Cardiac fibroblast (primary cell): ENCODE results near the gene RAB26.
"Not testable (repeated sequence)": the region's sequence is repeated elsewhere in the genome, so short reads cannot be mapped to it uniquely, and the experiment has no call there.

Source experiments
- DNase-seq, 2 donors: peaks; one replicate each; pipeline versions ENCODE4 v3.0.0 to v3.0.0-alpha.2; 2010; ENCODE audit warnings: low read depth in 2 of 2
- H3K4me3 ChIP-seq, 2 donors: replicated peaks in 1 of 2; 1 replicate in 1 of 2; 2 replicates in 1 of 2; pipeline ENCODE4 v1.5.1; 2011; ENCODE audit warnings: low read depth in 2 of 2, low read length in 2 of 2, mild to moderate bottlenecking in 2 of 2, moderate library complexity in 1 of 2
- TF ChIP-seq, protein P1 (sequence below): IDR thresholded peaks from one replicate; pipeline ENCODE4 v1.5.1; 2011; ENCODE audit warnings: low read depth, mild to moderate bottlenecking, low read length, inconsistent platforms

RAB26 gene

DNA sequence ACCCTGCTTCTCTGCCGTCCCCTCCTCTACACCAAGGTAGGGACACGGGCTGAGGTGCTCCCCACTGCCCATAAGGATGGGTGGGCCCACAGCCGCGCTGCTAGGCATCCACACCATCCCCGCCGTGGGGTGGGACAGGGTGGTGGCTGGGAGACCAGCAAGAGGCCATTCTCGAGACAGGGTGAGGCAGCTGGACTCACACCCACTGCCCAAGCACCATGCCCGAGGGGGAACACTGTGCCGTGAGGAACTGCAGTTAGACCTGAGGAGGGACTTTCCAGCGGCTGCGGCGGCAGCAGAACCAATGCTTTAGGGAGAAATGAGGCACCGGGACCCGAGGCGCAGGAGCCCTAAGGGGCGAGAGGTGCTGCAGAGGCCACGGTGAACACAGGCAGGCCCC is 26.0 kb upstream of the RAB26 start:
- TF ChIP-seq, protein P1, sequence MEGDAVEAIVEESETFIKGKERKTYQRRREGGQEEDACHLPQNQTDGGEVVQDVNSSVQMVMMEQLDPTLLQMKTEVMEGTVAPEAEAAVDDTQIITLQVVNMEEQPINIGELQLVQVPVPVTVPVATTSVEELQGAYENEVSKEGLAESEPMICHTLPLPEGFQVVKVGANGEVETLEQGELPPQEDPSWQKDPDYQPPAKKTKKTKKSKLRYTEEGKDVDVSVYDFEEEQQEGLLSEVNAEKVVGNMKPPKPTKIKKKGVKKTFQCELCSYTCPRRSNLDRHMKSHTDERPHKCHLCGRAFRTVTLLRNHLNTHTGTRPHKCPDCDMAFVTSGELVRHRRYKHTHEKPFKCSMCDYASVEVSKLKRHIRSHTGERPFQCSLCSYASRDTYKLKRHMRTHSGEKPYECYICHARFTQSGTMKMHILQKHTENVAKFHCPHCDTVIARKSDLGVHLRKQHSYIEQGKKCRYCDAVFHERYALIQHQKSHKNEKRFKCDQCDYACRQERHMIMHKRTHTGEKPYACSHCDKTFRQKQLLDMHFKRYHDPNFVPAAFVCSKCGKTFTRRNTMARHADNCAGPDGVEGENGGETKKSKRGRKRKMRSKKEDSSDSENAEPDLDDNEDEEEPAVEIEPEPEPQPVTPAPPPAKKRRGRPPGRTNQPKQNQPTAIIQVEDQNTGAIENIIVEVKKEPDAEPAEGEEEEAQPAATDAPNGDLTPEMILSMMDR, result no peak
- DNase-seq, result no peak
- H3K4me3 ChIP-seq, result no peak overlapping the region

DNA sequence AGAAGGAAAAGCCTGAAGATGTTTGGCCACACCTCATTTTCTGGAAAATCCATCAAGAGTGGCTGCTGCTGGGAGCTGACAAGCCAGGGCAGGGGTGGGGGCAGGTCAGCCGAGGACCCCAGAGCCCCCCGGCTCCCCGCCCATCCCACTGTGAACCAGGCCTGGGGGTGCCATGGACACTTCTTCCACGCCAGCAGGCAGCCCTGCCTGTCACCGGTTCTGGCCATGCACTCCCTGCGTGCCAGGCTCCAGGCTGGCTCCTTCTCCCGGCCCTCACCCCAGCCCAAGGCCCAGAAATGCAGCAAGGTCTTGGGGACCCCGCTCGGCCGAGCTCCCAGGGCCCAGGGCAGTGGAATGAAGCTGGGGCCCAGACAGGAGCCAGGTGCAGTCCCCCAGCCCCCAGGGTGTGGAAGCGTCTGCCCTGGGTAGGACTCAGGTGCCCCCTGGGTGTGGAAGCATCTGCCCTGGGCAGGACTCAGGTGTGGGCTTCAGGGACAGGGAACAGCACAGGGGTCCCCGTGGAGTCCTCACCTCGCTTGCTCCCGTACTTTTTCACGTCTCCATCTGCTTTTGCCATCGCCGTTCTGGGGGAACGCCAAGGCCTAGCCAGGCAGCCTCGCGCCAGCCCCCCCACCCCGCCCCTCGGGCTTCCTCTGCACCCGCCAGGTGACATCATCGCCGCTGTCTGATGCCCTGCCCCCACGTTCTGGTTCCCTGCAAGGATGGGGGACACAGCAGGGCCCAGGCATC is 25.3 kb upstream of the RAB26 start:
- not testable (repeated sequence) for DNase-seq, H3K4me3 ChIP-seq

DNA sequence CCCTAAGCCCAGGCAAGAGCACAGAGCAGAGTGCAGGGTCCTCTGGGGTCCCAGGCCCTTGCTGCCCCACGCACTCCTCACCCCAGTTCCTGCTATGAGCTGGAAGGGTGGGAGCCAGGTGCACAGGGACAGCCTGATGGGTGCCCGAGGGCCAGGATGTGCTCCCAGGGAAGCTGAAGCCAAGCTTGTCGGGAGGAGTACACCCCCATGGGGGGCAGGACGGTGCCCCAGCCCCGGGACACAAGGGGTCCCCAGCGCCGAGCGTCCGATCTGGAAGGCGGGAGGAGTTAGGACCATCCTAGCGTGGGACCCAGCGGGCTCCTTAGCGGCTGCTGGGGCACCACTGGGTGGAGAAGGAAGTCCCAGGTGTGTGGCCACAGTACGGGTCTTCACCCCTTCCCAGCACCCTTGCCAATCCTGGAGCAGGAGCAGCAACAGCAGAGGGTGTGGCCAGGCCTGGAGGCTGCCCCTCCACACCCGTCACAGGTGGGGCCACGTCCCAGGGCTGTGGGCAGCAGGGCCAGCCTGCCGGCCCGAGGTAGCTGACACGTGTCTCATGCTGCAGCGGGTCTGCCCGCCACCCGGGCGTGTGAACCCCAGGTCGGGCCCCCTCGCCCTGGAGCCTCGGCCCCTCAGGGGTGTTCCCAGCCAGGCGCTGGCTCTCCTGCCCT is 24.6 kb upstream of the RAB26 start:
- not testable (repeated sequence) for DNase-seq, H3K4me3 ChIP-seq

DNA sequence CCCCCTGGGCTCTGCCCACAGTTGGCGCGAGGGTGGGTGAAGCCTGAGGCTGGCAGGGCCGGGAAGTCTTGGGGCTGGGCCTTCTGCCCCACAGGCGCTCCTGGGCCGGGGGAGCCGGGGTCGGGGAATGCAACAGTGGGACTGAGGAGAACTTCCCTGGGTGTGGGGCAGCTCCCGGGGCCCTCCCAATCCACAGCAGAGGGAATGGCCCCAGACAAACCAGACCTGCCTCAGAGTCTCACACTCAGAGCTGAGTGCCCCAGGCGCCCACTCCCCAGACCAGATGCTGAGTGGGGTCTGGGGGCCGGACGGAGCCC is 24.1 kb upstream of the RAB26 start:
- not testable (repeated sequence) for DNase-seq

DNA sequence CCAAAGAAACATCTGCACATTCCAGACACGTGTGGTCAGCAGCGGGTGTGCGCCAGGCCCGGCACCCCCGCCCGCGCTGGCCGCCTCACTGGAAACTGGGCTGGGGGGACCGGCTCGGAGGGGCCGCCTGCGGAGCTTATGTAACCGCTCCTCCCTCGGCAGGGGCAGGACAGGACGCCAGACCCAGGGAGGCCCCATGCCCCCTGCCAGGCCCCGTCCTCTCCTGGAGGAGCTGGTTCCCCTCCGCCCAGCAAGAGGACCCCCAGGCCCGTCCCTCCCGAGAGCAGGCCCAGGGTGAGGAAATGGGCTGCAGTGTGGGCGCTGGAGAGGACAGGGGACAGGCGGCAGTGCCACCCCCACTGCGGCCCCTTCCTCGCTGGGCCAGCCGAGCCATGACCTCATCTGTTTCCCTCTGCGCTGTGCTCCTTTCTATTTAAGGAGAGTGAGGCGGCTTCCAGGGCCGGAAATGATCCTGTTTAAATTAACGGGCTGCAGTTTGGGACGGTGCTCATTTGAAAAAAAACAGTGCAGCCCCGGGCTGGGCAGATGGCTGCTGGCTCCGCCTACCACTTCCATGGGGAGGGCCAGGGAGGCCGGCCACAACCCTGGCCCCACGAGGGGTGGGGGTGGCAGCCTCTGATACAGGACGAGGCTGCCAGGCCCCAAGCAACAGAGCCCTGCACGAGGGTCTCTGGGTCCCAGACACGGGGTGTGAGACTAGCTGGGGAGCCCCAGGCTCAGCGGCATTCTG is 23.6 kb upstream of the RAB26 start:
- H3K4me3 ChIP-seq, result peak overlapping the region; percentile 15 to 43

More for the DNA sequence above, 24.1 kb upstream of the RAB26 start:
- H3K4me3 ChIP-seq, result peak overlapping the region in 1 of 2 donors; percentile 43

DNA sequence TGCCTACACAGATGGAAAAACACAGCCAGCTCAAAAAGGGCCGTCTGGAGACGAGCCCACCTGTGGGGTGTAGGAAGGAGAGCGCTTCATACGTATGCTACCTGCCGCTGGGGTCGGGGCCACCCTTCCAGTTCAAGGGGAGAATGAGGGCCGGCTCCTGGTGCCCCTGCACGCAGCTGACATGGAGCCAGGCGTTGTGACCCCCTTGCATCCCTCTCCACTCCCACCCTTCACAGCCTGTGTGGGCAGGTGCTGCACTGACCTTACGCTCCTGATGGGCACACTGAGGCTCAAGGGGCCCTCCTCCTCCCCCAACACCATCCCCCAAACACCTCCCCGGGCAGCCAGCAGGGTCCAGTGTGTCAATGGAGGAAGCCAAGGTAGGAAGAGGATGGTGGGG is 22.8 kb upstream of the RAB26 start:
- H3K4me3 ChIP-seq, result peak overlapping the region in 1 of 2 donors; percentile 43
- not testable (repeated sequence) for DNase-seq

More for the DNA sequence above, 23.6 kb upstream of the RAB26 start:
- peak; percentile 76 to 86 for DNase-seq

DNA sequence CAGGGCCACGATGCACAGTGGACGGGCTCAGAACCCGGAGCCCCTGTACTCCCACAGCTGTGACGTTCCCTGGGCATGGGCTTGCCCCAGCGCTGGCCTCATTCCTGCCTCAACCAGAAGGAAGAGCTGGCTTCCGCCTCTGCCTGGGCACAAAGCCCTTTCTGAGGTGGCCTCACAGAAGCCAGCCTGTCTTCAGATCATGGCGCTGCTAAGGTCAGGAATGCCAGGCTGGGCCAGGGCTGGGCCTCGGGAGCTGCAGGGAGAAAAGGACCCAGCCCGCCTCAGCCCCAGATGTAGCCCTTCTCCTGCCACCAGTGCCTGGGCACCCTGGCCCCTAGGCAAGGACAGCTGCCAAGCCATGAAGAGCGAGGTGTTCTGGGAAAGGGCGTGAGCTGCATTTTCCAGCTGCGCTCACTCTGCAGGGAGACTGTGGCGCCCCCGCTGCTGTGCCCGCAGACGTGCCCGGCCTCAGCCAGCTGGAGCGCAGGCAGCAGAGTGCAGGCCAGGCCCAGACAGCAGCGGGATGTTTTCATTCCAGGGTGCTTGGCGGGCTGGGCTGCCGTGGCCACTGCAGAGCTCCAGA is 22.2 kb upstream of the RAB26 start:
- not testable (repeated sequence) for H3K4me3 ChIP-seq
- DNase-seq, result peak in 1 of 2 donors; percentile 5

DNA sequence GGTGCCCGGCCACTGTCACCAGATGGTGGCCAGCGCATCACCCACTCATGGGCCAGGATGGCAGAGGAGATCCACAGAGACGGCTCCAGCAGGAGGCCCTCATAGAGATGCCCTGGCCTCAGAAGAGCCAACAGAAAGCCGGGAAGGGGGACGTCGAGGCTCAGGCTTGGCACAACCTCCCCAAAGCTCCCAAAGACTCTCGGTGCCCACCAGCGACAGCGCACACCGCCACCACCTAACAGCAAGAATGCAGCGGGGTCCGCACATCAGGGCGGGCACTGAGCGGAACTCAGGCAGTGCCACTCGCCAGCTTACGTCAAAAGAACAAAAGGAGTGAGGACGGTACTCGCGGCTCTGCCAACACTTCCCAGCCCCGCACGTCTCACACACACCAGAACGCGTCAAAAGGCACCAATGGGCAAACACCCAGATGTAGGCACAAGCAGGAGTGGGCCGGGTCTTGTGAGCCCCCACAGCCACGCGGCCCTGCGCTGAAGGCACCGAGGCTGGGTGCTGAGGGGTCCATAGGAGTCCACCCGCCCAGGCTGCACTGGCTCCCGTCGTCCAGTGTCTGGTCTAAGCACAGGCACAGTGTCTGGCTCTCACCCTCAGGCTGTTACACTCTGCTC is 21.4 kb upstream of the RAB26 start:
- not testable (repeated sequence) for H3K4me3 ChIP-seq

DNA sequence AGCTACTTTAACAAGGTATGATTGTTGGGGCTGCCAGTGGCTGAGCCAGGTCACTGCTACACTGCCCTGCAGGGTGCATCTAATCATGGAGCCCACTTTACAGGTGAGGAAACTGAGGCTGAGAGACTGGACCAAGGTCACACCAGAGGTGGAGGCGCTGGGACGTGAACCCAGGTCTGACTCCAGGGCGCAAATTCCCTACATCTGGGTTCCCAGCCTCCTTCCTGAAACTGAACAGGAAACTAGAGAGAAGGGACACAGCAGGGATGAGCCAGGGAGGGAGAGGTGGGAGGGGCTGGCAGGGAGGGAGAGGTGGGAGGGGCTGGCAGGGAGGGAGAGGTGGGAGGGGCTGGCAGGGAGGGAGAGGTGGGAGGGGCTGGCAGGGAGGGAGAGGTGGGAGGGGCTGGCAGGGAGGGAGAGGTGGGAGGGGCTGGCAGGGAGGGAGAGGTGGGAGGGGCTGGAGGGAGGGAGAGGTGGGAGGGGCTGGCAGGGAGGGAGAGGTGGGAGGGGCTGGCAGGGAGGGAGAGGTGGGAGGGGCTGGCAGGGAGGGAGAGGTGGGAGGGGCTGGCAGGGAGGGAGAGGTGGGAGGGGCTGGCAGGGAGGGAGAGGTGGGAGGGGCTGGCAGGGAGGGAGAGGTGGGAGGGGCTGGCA is 20.7 kb upstream of the RAB26 start:
- DNase-seq, result peak; percentile 59 to 68
- not testable (repeated sequence) for H3K4me3 ChIP-seq

More for the DNA sequence above, 21.4 kb upstream of the RAB26 start:
- DNase-seq, result not testable (repeated sequence)

DNA sequence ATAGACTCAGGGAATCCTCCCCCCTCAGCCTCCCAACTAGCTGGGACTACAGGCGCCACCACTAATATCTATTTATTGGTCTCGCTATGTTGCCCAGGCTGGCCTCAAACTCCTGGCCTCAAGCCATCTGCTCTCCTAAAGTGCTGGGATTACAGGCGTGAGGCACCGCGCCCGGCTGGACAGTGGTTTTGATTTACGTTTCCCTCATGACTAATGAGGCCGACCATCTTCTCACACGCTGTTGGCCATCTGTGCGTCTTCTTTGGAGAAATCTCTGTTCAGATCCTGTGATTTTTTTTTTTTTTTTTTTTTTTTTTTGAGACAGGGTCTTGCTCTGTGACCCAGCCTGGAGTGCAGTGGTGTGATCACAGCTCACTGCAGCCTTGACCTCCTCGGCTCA is 19.2 kb upstream of the RAB26 start:
- H3K4me3 ChIP-seq, result not testable (repeated sequence)
- peak in 1 of 2 donors; percentile 23 for DNase-seq

DNA sequence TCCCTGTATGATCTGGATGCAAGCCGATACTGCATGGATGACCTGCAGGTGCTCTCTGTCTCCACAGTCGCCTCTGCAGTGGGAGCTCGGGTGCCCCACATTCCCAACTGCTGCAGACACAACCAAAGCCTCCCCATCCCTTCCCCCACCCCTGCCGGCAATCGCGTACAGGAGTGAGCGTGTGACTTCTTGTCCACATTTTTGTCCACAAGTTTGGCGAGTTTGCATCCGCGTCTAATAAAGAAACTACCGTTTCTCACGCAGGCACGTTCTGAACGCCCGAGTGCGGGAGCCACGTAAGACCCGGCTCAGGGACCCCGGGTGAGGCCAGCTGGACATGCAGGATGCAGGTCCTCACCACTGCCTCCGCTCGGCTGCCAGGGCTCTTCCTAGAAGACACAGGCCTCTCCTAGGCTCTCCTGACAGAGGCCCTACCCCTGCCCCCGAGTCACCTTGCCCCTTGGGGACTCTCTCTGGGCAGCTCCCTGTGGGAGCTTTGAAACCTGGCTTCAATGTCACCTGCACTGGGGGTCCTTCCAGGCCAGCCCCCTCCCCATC is 18.5 kb upstream of the RAB26 start:
- DNase-seq, H3K4me3 ChIP-seq: not testable (repeated sequence)

DNA sequence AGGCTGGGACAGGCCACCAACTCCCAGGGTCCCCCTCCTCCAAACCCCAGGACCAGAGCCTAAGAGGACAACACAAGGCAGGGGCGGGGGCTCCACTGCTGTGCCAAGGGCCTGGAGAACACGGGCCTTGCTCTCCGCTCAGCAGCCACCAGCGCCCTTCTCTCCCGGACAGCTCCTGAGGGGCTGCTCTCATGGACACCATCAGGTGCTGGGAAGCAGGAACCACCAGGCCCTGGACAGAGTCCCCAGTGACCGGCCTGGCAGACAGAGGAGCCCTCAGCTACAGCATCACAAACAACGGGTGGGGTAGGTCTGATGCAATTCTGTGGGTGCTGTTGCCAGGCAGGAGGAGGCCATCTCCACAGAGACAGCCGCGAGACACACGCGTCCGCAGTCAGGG is 14.6 kb upstream of the RAB26 start:
- peak overlapping the region in 1 of 2 donors; percentile 37 for H3K4me3 ChIP-seq
- DNase-seq, result not testable (repeated sequence)

DNA sequence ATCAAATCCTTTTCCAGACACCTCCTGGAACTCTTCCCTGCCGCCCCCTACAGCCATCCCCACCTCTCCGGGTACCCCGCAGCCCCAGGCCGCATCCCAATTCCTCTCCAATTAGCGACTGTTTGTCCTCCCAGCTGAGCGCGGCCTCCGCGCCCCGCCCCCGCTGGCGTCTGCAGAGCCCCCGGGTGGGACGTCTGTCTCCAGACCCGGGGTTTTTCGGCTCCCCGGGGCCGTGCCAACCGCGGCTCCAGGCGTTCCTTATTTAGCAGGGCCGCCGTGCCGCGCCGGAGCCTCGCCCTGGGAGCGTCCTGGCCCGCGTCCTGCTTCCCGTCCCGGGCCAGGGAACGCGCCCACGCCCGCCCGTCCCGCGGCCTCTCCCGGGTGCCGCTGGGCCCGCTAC is 13.4 kb upstream of the RAB26 start:
- DNase-seq, result not testable (repeated sequence)
- H3K4me3 ChIP-seq, result peak overlapping the region; percentile 54 to 55

DNA sequence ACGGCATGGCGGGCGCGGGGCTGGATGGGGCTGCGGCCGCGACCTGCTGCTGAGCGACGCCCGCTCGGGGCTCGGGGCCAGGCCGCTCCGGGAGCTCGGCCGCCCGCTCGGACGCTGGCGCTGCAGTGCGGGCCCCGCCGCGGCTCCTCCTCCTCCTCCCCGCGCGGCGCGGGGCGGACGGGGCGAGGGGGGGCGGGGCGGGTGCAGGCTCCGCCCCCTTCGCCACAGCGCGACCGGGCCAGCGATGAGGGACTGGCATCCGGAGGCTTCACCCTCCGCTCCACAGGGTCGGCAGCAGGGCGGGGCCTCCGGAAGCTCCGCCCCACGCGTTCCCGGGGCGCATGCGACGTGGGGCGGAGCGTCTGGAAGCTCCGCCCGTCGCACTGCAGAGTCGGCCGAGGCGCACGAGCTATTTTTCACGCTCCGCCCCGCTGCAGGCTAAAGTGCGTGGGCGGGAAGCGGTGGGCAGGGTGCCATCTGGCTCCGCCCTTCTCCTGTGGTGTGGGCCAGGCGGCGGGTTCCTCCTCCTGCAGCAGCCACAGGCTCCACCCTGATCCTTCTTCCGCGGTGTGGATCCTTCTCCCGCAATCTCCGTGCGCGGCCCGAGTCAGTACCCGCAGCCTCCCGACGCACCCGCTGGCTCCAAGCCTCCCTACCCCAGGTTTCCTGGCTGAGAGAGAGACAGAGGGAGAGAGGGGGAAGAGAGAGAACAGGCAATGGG is 12.5 kb upstream of the RAB26 start, which contains the start of gene PKD1:
TSS of gene PKD1 (minus strand) at position 129 of the 721 bp plus-strand sequence. CDS start 209 bp downstream, outside the sequence.
- H3K4me3 ChIP-seq, result peak within 1 kb of the TSS; percentile 54 to 55
- peak; percentile 92 to 97 for DNase-seq
